Mucosa of descending colon (tissue), 3 donors: ENCODE measurements around the gene SLC7A4. TPM values are rescaled to one million over a fixed set of nuclear protein-coding genes. Genes with fewer than 3 reads are reported as not detected.

Experiments
- ATAC-seq: fragments of 200-7000 bp; cut with Tn5 transposase; one replicate; pipeline ENCODE4 v1.9.1; 2020; ENCODE audit warnings: mild to moderate bottlenecking, moderate library complexity
- DNase-seq, 3 donors: peaks; one replicate each; pipeline ENCODE4 v3.0.0-alpha.2; 2020
- H3K36me3 ChIP-seq: fragments of 200-600 bp; one replicate; pipeline ENCODE4 v1.8.0; 2021; ENCODE audit warnings: low read depth, mild to moderate bottlenecking
- H3K4me1 ChIP-seq: fragments of 200-600 bp; one replicate; pipeline ENCODE4 v1.8.0; 2021; ENCODE audit warnings: low read depth, mild to moderate bottlenecking
- H3K4me3 ChIP-seq: fragments of 200-600 bp; one replicate; pipeline ENCODE4 v1.8.0; 2021; ENCODE audit warnings: mild to moderate bottlenecking
- H3K9me3 ChIP-seq: fragments of 200-600 bp; one replicate; pipeline ENCODE4 v1.8.0; 2021; ENCODE audit warnings: mild to moderate bottlenecking
- CTCF ChIP-seq: fragments of 200-600 bp; IDR thresholded peaks from one replicate; pipeline ENCODE4 v1.8.0; 2022; ENCODE audit warnings: antibody characterized with exemption, mild to moderate bottlenecking
- intact Hi-C, 2 donors: fragments of 100-400 bp; cut with DNase I in 1 of 2; cut with micrococcal nuclease in 1 of 2; formaldehyde crosslinking; loops; one replicate each; pipeline versions ENCODE4 v1.11.0 to v1.11.1; 2022; cut with DNase I, micrococcal nuclease
- total RNA-seq, 3 donors: library from RNA; stranded (reverse); fragmentation: NEBNext Ultra II Directional in 2 of 3; extraction: Animal tissue kit (Norgen Biotek cat#: 25700) in 2 of 3; gene quantifications; one replicate each; pipeline versions ENCODE4 v1.2.1 to v1.2.4, GENCODE V29; 2021 to 2023
- donor health status: DM: no; HTN: no; CAD: no; lungs with moderate emphysema.
- donor health status: DM: no; HTN: no; CAD: no.
- donor health status: DM: no; HTN: yes; CAD: no.

The SLC7A4 gene
- total RNA-seq, 3 donors from 2014 or later, result 1.4 to 4.0 (median 2.4) TPM

- DNase-seq (no peak), ATAC-seq (no peak)
- Histone ChIP-seq H3K4me1 (peaks cover 21% of the 10 kb centered on the region), H3K36me3 (no peaks in the 10 kb centered on the region), H3K4me3 (no peak overlapping the region), H3K9me3 (no peaks in the 10 kb centered on the region)
- intact Hi-C loops, result no loop called here
- TF ChIP-seq CTCF, result no peak
Measured at GRCh38 chr22:21018314-21018713, 14.0 kb downstream of the SLC7A4 start.

GRCh38 chr22:21016644-21017420 lies 15.5 kb downstream of the SLC7A4 start:
- ATAC-seq, result peak; percentile 9
- Histone ChIP-seq H3K36me3 (no peaks in the 10 kb centered on the region), H3K4me1 (peaks cover 21% of the 10 kb centered on the region), H3K4me3 (no peak overlapping the region), H3K9me3 (no peaks in the 10 kb centered on the region)
- intact Hi-C loops, result no loop called here
- TF ChIP-seq CTCF, result no peak
- no peak for DNase-seq

GRCh38 chr22:21015466-21016006 lies 16.8 kb downstream of the SLC7A4 start:
- Histone ChIP-seq H3K9me3 (no peaks in the 10 kb centered on the region), H3K4me1 (peaks cover 21% of the 10 kb centered on the region), H3K36me3 (no peaks in the 10 kb centered on the region), H3K4me3 (no peak overlapping the region)
- intact Hi-C loops, result no loop called here
- ATAC-seq (no peak), DNase-seq (no peak)
- no peak for TF ChIP-seq CTCF

- peak; percentile 78 for ATAC-seq
- intact Hi-C loops, result no loop called here
- no peaks in the 10 kb centered on the region for H3K36me3 ChIP-seq
Measured at GRCh38 chr22:21014726-21015465, 17.5 kb downstream of the SLC7A4 start, which contains the start of gene P2RX6. Gene P2RX6, plus strand, starts transcription at chr22:21015165. Its CDS starts 10 bp downstream, at chr22:21015175.

More at GRCh38 chr22:21014726-21015465, 17.5 kb downstream of the SLC7A4 start, which contains the start of gene P2RX6:
- no peak within 1 kb of the TSS for H3K4me3 ChIP-seq
- no peaks in the 10 kb centered on the region for H3K9me3 ChIP-seq
- H3K4me1 ChIP-seq, result peaks cover 21% of the 10 kb centered on the region
- TF ChIP-seq CTCF, result no peak
- peak; percentile 55 to 75 (median 68) for DNase-seq
